Glutamatergic neuron (in vitro differentiated cells): Measurements from ENCODE around the gene HPDL. TPM values are rescaled to one million over a fixed set of nuclear protein-coding genes. Genes with fewer than 3 reads are reported as not detected.

Source experiments
- DNase-seq: peaks from one replicate; pipeline ENCODE4 v3.0.0; 2022
- H3K27ac Mint-ChIP-seq: one replicate; pipeline ENCODE4 v1.8.0; 2020; ENCODE audit warnings: mild to moderate bottlenecking, mixed read lengths, inconsistent platforms; ENCODE audit not compliant: unreplicated experiment
- H3K27me3 Mint-ChIP-seq: one replicate; pipeline ENCODE4 v1.8.0; 2020; ENCODE audit warnings: mild to moderate bottlenecking, moderate library complexity, mixed read lengths, inconsistent platforms; ENCODE audit not compliant: unreplicated experiment
- H3K36me3 Mint-ChIP-seq: one replicate; pipeline ENCODE4 v1.8.0; 2020; ENCODE audit warnings: mild to moderate bottlenecking, mixed read lengths, inconsistent platforms; ENCODE audit not compliant: unreplicated experiment
- H3K4me1 Mint-ChIP-seq: one replicate; pipeline ENCODE4 v1.8.0; 2020; ENCODE audit warnings: mild to moderate bottlenecking, low read depth, mixed read lengths, inconsistent platforms; ENCODE audit not compliant: unreplicated experiment
- H3K4me3 Mint-ChIP-seq: one replicate; pipeline ENCODE4 v1.8.0; 2020; ENCODE audit warnings: mild to moderate bottlenecking, mixed read lengths, inconsistent platforms; ENCODE audit not compliant: unreplicated experiment
- H3K9me3 Mint-ChIP-seq: one replicate; pipeline ENCODE4 v1.8.0; 2020; ENCODE audit warnings: mild to moderate bottlenecking, moderate library complexity, mixed read lengths, inconsistent platforms; ENCODE audit not compliant: unreplicated experiment
- CTCF ChIP-seq: fragments of 200-600 bp; sonication (generic); IDR thresholded peaks from one replicate; pipeline ENCODE4 v1.5.0; 2021; ENCODE audit not compliant: partially characterized antibody, unreplicated experiment
- total RNA-seq: library from RNA; stranded (reverse); fragmentation: NEBNext Ultra II Directional; extraction: Animal tissue kit (Norgen Biotek cat#: 25700); gene quantifications from one replicate; pipeline ENCODE4 v1.2.1, GENCODE V29; 2021; ENCODE audit not compliant: unreplicated experiment

The HPDL gene
- total RNA-seq, 1 donor from 2014 or later = 2.3 TPM

GRCh38 chr1:45314266-45314665, 12.4 kb upstream of the HPDL start:
- H3K4me1 Mint-ChIP-seq = no peaks in the 10 kb centered on the region
- no peaks in the 10 kb centered on the region for H3K36me3 Mint-ChIP-seq
- TF ChIP-seq CTCF = no peak
- H3K27me3 Mint-ChIP-seq = peaks cover 1% of the 10 kb centered on the region
- H3K9me3 Mint-ChIP-seq = no peaks in the 10 kb centered on the region
- H3K4me3 Mint-ChIP-seq = no peak overlapping the region
- H3K27ac Mint-ChIP-seq = no peak overlapping the region
- no peak for DNase-seq

GRCh38 chr1:45317166-45317565, 9.5 kb upstream of the HPDL start:
- no peaks in the 10 kb centered on the region for H3K9me3 Mint-ChIP-seq
- H3K27me3 Mint-ChIP-seq = peaks cover 1% of the 10 kb centered on the region
- DNase-seq = no peak
- no peak overlapping the region for H3K27ac Mint-ChIP-seq
- H3K4me1 Mint-ChIP-seq = peaks cover 3% of the 10 kb centered on the region
- no peak overlapping the region for H3K4me3 Mint-ChIP-seq
- no peaks in the 10 kb centered on the region for H3K36me3 Mint-ChIP-seq
- no peak for TF ChIP-seq CTCF

GRCh38 chr1:45319761-45320160, 6.9 kb upstream of the HPDL start:
- Mint-ChIP-seq H3K9me3 (peaks cover 2% of the 10 kb centered on the region), H3K4me1 (peaks cover 3% of the 10 kb centered on the region), H3K27ac (no peak overlapping the region), H3K36me3 (no peaks in the 10 kb centered on the region), H3K27me3 (no peaks in the 10 kb centered on the region), H3K4me3 (no peak overlapping the region)
- no peak for TF ChIP-seq CTCF
- no peak for DNase-seq

GRCh38 chr1:45321444-45321843, 5.3 kb upstream of the HPDL start:
- no peak for DNase-seq
- no peaks in the 10 kb centered on the region for H3K36me3 Mint-ChIP-seq
- peaks cover 2% of the 10 kb centered on the region for H3K27me3 Mint-ChIP-seq
- no peak for TF ChIP-seq CTCF
- H3K9me3 Mint-ChIP-seq = peaks cover 7% of the 10 kb centered on the region
- no peak overlapping the region for H3K27ac Mint-ChIP-seq
- peak overlapping the region; percentile 48 for H3K4me3 Mint-ChIP-seq
- peaks cover 3% of the 10 kb centered on the region for H3K4me1 Mint-ChIP-seq

GRCh38 chr1:45322486-45323040, 4.1 kb upstream of the HPDL start:
- DNase-seq = no peak

More at GRCh38 chr1:45322486-45323040, 4.1 kb upstream of the HPDL start:
- no peak for TF ChIP-seq CTCF
- Mint-ChIP-seq H3K36me3 (no peaks in the 10 kb centered on the region), H3K27ac (no peak overlapping the region), H3K4me3 (no peak overlapping the region), H3K4me1 (peaks cover 3% of the 10 kb centered on the region), H3K27me3 (peaks cover 4% of the 10 kb centered on the region), H3K9me3 (peaks cover 8% of the 10 kb centered on the region)
